IPS-15b (cell line): Measurements from ENCODE around the gene PGLYRP3.
"Not testable (repeated sequence)": the region's sequence is repeated elsewhere in the genome, so short reads cannot be mapped to it uniquely, and the experiment has no call there.

ENCODE experiments used
- H3K27me3 ChIP-seq: one replicate; pipeline ENCODE4 v1.6.1; 2013; ENCODE audit warnings: low read length; ENCODE audit not compliant: control insufficient read depth, insufficient read depth
- H3K36me3 ChIP-seq: one replicate; pipeline ENCODE4 v1.6.1; 2013; ENCODE audit warnings: low read length; ENCODE audit not compliant: control insufficient read depth, insufficient read depth
- H3K4me1 ChIP-seq: one replicate; pipeline ENCODE4 v1.6.1; 2013; ENCODE audit warnings: mild to moderate bottlenecking, low read length; ENCODE audit not compliant: control insufficient read depth, insufficient read depth
- H3K4me3 ChIP-seq: one replicate; pipeline ENCODE4 v1.5.1; 2013; ENCODE audit warnings: low read depth, low read length
- H3K9ac ChIP-seq: one replicate; pipeline ENCODE4 v1.6.1; 2013; ENCODE audit warnings: low read depth, mild to moderate bottlenecking, low read length
- H3K9me3 ChIP-seq: one replicate; pipeline ENCODE4 v1.6.1; 2013; ENCODE audit warnings: mild to moderate bottlenecking, low read length; ENCODE audit not compliant: control insufficient read depth, insufficient read depth

The PGLYRP3 gene

DNA sequence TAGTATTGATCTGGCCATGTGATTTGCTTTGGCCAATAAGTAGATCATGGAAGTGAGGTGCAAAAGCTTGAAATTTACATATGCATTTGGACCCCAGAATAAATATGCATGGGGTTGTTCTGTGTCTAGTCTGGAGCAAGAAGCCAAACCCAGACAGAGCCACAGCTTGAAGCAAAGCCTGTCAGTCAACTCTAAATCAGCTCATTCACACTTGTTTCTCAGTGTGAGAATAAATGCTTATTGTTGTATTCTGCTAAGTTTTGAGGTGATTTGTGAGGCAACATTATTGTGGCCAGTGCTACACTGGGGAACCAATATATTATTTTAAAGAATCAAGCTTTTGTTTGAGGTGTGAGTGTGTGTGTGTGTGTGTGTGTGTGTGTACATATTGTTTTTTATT is 12.2 kb upstream of the PGLYRP3 start:
- Histone ChIP-seq H3K9ac (no peak overlapping the region), H3K27me3 (no peaks in the 10 kb centered on the region), H3K4me1 (no peaks in the 10 kb centered on the region), H3K4me3 (no peak overlapping the region), H3K9me3 (peaks cover 4% of the 10 kb centered on the region), H3K36me3 (no peaks in the 10 kb centered on the region)

GRCh38 chr1:153322568-153322967 is 9.8 kb upstream of the PGLYRP3 start:
- no peaks in the 10 kb centered on the region for H3K4me1 ChIP-seq
- no peak overlapping the region for H3K9ac ChIP-seq
- H3K9me3 ChIP-seq = peaks cover 4% of the 10 kb centered on the region
- no peaks in the 10 kb centered on the region for H3K27me3 ChIP-seq
- no peaks in the 10 kb centered on the region for H3K36me3 ChIP-seq
- no peak overlapping the region for H3K4me3 ChIP-seq

- H3K9me3 ChIP-seq = not testable (repeated sequence)
Observed at GRCh38 chr1:153318145-153318544, 5.4 kb upstream of the PGLYRP3 start.

GRCh38 chr1:153316013-153316412 is 3.3 kb upstream of the PGLYRP3 start:
- not testable (repeated sequence) for H3K36me3 ChIP-seq, H3K4me3 ChIP-seq, H3K9ac ChIP-seq, H3K27me3 ChIP-seq, H3K4me1 ChIP-seq, H3K9me3 ChIP-seq

More at GRCh38 chr1:153318145-153318544, 5.4 kb upstream of the PGLYRP3 start:
- not testable (repeated sequence) for H3K4me1 ChIP-seq, H3K4me3 ChIP-seq, H3K36me3 ChIP-seq, H3K9ac ChIP-seq, H3K27me3 ChIP-seq

GRCh38 chr1:153314388-153314787 is 1.6 kb upstream of the PGLYRP3 start:
- not testable (repeated sequence) for H3K4me3 ChIP-seq, H3K9me3 ChIP-seq, H3K4me1 ChIP-seq, H3K36me3 ChIP-seq, H3K9ac ChIP-seq, H3K27me3 ChIP-seq

DNA sequence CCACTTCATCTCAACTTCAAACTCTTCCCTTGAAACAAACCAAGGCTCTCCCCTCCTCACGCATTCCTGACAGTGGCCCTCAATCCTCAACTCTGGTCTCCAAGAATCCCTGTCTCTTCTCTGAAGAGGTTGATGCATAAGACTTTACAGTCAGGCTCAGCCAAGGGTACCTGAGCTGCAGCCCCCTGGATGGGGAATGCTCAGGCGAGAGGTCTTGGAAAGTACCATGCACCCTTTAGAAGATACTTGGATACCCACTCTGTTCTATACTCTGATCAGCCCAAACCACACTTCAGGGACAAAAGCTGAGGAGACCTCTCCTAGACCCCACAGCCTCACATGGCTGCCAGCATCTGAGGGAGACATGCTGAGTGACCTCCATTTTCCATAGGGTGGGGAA is 536 bp upstream of the PGLYRP3 start:
- no peak overlapping the region for H3K4me3 ChIP-seq
- no peaks in the 10 kb centered on the region for H3K4me1 ChIP-seq
- H3K36me3 ChIP-seq = no peaks in the 10 kb centered on the region
- no peaks in the 10 kb centered on the region for H3K27me3 ChIP-seq
- H3K9ac ChIP-seq = no peak overlapping the region
- no peaks in the 10 kb centered on the region for H3K9me3 ChIP-seq

- Histone ChIP-seq H3K36me3 (no peaks in the 10 kb centered on the region), H3K4me1 (peaks cover 3% of the 10 kb centered on the region), H3K27me3 (no peaks in the 10 kb centered on the region), H3K4me3 (no peak overlapping the region), H3K9me3 (no peaks in the 10 kb centered on the region), H3K9ac (no peak overlapping the region)
Observed at GRCh38 chr1:153310526-153310925, 2.2 kb downstream of the PGLYRP3 start.

DNA sequence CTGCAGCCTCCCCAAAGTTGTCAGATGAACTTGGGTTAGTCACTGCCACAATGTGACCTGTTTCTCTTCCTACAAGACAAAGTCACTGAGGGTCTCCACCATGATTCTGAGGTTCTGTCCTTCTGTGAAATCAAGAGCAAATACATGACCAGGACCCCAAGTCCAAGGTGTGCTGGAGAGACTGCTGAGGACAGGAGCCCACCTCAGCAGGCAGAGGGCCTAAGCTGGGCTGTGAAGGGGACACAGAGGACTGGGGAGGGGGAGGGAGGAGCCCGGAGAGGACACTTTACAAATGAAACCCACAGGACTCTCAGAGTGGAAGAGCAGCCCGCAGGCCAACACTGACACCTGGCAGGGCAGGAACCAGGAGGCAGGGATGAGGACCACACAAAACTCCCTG is 3.3 kb downstream of the PGLYRP3 start:
- H3K27me3 ChIP-seq = no peaks in the 10 kb centered on the region
- H3K36me3 ChIP-seq = no peaks in the 10 kb centered on the region
- H3K9ac ChIP-seq = no peak overlapping the region
- peaks cover 3% of the 10 kb centered on the region for H3K4me1 ChIP-seq
- H3K9me3 ChIP-seq = no peaks in the 10 kb centered on the region
- no peak overlapping the region for H3K4me3 ChIP-seq

GRCh38 chr1:153308540-153308939 is 4.2 kb downstream of the PGLYRP3 start:
- no peaks in the 10 kb centered on the region for H3K9me3 ChIP-seq
- H3K9ac ChIP-seq = no peak overlapping the region
- H3K36me3 ChIP-seq = no peaks in the 10 kb centered on the region
- H3K27me3 ChIP-seq = no peaks in the 10 kb centered on the region
- H3K4me1 ChIP-seq = peaks cover 3% of the 10 kb centered on the region
- no peak overlapping the region for H3K4me3 ChIP-seq

- H3K4me1 ChIP-seq = peaks cover 3% of the 10 kb centered on the region
Observed at GRCh38 chr1:153307221-153307600, 5.5 kb downstream of the PGLYRP3 start.

GRCh38 chr1:153306303-153307220 is 6.2 kb downstream of the PGLYRP3 start:
- peaks cover 3% of the 10 kb centered on the region for H3K27me3 ChIP-seq
- H3K36me3 ChIP-seq = no peaks in the 10 kb centered on the region
- H3K9ac ChIP-seq = no peak overlapping the region
- no peaks in the 10 kb centered on the region for H3K9me3 ChIP-seq
- H3K4me3 ChIP-seq = no peak overlapping the region
- H3K4me1 ChIP-seq = peaks cover 3% of the 10 kb centered on the region

More at GRCh38 chr1:153307221-153307600, 5.5 kb downstream of the PGLYRP3 start:
- Histone ChIP-seq H3K9ac (no peak overlapping the region), H3K9me3 (no peaks in the 10 kb centered on the region), H3K36me3 (no peaks in the 10 kb centered on the region), H3K4me3 (no peak overlapping the region), H3K27me3 (no peaks in the 10 kb centered on the region)

DNA sequence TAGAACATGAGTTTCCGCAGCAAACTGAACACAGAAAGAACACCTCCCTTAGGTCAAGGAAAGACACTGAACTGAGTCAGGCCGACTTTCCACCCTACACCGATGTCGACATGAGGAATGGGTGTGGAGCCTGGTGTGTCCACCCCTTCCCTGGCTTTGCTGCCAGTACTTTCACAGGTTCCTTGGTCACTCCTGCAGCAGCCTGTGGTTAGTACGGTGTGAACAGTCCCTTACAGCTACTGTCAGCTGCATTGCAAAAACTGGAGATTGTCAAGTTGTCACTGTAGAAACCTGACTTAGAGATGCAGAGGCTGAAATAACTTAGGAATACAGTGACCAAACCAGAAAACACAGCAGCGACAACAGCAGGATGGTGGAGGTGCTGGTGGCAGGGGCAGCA is 7.1 kb downstream of the PGLYRP3 start:
- H3K4me3 ChIP-seq = no peak overlapping the region
- H3K27me3 ChIP-seq = peaks cover 3% of the 10 kb centered on the region
- no peaks in the 10 kb centered on the region for H3K36me3 ChIP-seq
- peaks cover 3% of the 10 kb centered on the region for H3K4me1 ChIP-seq
- no peaks in the 10 kb centered on the region for H3K9me3 ChIP-seq
- no peak overlapping the region for H3K9ac ChIP-seq
